Measurements from ENCODE around the gene MYPOP. TPM values are rescaled to one million over a fixed set of nuclear protein-coding genes. Genes with fewer than 3 reads are reported as not detected.
A peak's percentile ranks its signal among the peaks of the same experiment; 100 is the strongest.

The MYPOP gene
- total RNA-seq, 3 donors from 2014 or later = 9.2 to 13.7 (median 10.2) TPM

DNA sequence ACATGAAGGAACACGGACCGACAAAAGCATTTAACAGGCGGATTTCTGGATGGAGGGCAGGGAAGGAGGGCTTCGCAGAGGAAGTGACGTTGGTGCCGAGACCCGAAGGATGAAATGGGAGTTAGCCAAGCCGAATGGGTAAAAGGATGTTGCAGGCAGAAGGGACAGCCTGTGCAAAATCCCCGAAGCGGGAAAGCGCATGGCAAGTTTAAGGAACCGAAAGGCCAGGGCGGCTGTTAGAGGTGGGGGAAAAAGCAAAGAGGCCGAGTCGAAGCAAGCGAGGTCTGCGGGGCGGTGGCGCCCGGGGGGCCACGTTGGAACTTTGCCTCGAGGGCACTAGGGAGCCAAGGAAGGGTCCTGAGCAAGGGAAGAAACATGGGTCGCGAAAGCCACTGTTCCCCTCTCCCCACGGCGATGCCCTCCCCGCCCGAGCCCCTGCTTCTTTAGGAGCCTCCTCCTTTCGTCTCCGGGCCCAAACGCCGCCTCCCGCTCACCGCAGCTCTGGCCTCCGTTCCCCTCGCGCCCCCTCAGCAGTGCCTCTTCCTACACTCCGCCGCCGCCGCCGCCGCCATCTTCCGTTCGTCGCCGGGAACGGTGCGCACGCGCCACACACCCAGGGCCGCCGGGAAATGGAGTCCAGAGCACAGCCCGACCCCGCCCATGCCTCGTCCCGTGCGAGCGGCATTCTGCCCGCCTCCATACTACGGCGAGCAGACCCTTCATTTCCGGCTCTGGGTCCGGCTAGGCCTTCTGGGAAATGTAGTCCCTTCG is 39.7 kb downstream of the MYPOP start, which contains the start of gene SYMPK:
Gene SYMPK, minus strand, starts transcription at position 584 of the 771 bp plus-strand sequence. CDS start 8,652 bp downstream, outside the sequence.
- Histone ChIP-seq H3K9me3 (no peaks in the 10 kb centered on the region), H3K36me3 (ENCODE audit: low read depth) (no peaks in the 10 kb centered on the region), H3K4me1 (ENCODE audit: low read depth) (peaks cover 23% of the 10 kb centered on the region), H3K4me3 (peak within 1 kb of the TSS; percentile 81)
- ATAC-seq (peak; percentile 89), DNase-seq (peak; percentile 99 to 100 (median 99))
- TF ChIP-seq, protein P1, sequence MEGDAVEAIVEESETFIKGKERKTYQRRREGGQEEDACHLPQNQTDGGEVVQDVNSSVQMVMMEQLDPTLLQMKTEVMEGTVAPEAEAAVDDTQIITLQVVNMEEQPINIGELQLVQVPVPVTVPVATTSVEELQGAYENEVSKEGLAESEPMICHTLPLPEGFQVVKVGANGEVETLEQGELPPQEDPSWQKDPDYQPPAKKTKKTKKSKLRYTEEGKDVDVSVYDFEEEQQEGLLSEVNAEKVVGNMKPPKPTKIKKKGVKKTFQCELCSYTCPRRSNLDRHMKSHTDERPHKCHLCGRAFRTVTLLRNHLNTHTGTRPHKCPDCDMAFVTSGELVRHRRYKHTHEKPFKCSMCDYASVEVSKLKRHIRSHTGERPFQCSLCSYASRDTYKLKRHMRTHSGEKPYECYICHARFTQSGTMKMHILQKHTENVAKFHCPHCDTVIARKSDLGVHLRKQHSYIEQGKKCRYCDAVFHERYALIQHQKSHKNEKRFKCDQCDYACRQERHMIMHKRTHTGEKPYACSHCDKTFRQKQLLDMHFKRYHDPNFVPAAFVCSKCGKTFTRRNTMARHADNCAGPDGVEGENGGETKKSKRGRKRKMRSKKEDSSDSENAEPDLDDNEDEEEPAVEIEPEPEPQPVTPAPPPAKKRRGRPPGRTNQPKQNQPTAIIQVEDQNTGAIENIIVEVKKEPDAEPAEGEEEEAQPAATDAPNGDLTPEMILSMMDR (IDR thresholded peaks at IDR 0.05) = peak; percentile 3
- intact Hi-C loops (cut with DNase I, micrococcal nuclease) = no loop called here

GRCh38 chr19:45862271-45862563 is 40.2 kb downstream of the MYPOP start:
- DNase-seq = peak in 2 of 3 donors; percentile 64 to 72
- Histone ChIP-seq H3K36me3 (ENCODE audit: low read depth) (no peaks in the 10 kb centered on the region), H3K9me3 (no peaks in the 10 kb centered on the region), H3K4me3 (peak overlapping the region; percentile 81), H3K4me1 (ENCODE audit: low read depth) (peaks cover 23% of the 10 kb centered on the region)
- TF ChIP-seq, protein P1 (IDR thresholded peaks at IDR 0.05) = no peak
- peak; percentile 45 for ATAC-seq
- intact Hi-C loops (cut with DNase I, micrococcal nuclease) = no loop called here

DNA sequence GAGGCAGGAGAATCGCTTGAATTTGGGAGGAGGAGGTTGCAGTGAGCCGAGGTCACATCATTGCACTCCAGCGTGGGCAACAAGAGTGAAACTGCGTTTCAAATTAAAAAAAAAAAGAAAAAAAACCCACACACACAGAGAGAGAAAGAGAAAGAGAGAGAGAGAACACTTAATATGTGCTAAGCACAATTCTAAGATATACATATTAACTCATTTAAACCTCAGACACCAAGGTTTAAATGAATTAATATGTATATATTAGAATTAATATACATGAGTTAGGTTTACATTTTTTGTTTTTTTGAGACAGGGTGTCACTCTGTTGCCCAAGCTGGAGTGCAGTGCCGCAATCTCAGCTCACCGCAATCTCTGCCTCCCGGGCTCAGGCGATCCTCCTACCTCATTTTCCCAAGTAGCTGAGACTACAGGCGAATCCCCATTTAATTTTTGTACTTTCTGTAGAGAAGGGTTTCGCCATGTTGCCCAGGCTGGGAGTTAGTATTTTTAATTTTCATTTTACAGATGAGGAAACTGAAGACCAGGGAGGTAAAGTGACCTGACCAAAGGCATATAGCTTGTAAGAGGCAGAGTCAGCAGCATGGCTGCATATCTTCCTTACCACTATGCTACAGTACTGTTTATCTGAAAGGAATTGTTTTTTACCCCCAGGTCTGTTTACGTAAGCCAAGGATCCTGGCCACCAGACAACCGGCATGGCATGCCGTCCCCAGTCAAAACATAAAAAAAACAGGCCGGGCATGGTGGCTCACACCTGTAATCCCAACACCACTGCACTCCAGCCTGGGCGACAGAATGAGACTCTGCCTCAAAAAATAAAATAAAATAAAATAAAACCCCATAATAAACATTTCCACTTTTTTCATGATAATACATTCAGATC is 41.8 kb downstream of the MYPOP start:
- Histone ChIP-seq H3K4me3 (no peak overlapping the region), H3K9me3 (no peaks in the 10 kb centered on the region), H3K36me3 (ENCODE audit: low read depth) (no peaks in the 10 kb centered on the region), H3K4me1 (ENCODE audit: low read depth) (peaks cover 23% of the 10 kb centered on the region)
- TF ChIP-seq, protein P1 (IDR thresholded peaks at IDR 0.05) = no peak
- DNase-seq (peak in 2 of 3 donors; percentile 20 to 22), ATAC-seq (no peak)
- intact Hi-C loops (cut with DNase I, micrococcal nuclease) = no loop called here

DNA sequence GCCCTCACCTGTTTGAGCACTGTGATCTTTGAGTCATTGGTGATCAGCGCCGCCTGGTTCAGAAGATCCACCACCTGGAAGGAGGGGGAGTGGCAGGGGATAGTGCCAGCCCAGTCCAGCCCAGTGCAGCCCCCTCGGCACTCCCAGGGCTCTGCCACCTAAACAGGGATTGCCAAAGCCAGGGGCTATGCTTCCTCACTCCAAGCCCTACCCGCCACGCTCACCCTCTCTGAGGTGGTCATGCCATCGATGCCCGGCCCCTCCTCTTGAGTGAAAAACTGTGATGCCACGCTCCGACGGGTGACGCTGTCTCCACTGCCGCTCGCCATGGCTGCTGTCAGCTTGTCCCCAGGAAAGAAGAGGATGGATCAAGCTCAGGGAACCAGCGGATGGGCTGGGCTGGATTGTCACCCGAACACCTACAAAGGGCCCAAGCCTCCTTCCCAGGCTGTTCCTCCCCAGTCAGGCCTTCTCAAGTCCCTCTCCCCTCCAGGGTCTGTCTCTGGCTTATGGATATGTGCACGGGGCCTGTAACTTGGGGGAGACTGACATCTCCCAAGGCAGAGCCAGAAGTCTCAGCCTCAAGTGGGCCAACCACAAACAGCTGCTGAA is 48.1 kb downstream of the MYPOP start:
- ATAC-seq = no peak
- DNase-seq = peak in 1 of 3 donors; percentile 12
- Histone ChIP-seq H3K9me3 (no peaks in the 10 kb centered on the region), H3K4me3 (no peak overlapping the region), H3K36me3 (ENCODE audit: low read depth) (no peaks in the 10 kb centered on the region), H3K4me1 (ENCODE audit: low read depth) (no peaks in the 10 kb centered on the region)
- intact Hi-C loops (cut with DNase I, micrococcal nuclease) = no loop called here
- TF ChIP-seq, protein P1 (IDR thresholded peaks at IDR 0.05) = no peak

DNA sequence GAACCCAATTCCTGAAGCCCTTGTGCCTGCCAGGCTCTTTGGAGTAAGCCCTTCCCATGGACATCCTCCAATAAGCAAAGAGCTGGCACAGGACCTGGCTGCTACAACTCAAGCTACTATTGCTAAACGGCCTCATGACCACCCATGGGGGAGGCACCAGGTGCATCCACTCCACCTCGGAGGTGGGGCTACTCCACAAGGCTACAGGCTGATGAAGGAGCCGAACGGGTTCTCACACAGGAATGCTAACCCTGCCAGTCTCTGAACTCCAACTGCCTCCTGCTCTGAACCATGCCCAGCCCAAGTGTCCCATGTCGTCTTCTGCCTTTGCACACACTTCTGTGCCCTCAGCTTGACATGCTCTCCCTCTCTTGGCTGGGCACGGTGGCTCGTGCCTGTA is 49.4 kb downstream of the MYPOP start:
- intact Hi-C loops (cut with DNase I, micrococcal nuclease) = no loop called here
- H3K4me3 ChIP-seq = no peak overlapping the region
- DNase-seq (peak in 1 of 3 donors; percentile 11), ATAC-seq (no peak)
- TF ChIP-seq, protein P1 (IDR thresholded peaks at IDR 0.05) = no peak
- H3K9me3 ChIP-seq = no peaks in the 10 kb centered on the region
- H3K36me3 ChIP-seq (ENCODE audit: low read depth) = no peaks in the 10 kb centered on the region
- H3K4me1 ChIP-seq (ENCODE audit: low read depth) = no peaks in the 10 kb centered on the region

All from mucosa of descending colon (tissue), 3 donors.